ENCODE results near the gene MYL12B. TPM values are rescaled to one million over a fixed set of nuclear protein-coding genes. Genes with fewer than 3 reads are reported as not detected.

MYL12B gene
- total RNA-seq, 5 donors from 2014 or later (not counting 1 experiment from before 2014, with no cell fraction given) = 159 to 241 (median 206) TPM

- Histone ChIP-seq H3K4me1 (ENCODE audit: control insufficient read depth in 1 of 2, extremely low read depth in 1 of 2, insufficient read depth in 2 of 2, low read length in 2 of 2) (peaks cover 0 to 4% of the 10 kb centered on the region in 2 experiments), H3K36me3 (ENCODE audit: control insufficient read depth in 2 of 2, extremely low read depth in 1 of 2, insufficient read depth in 1 of 2, low read length in 1 of 2) (no peaks in the 10 kb centered on the region), H3K4me3 (ENCODE audit: control insufficient read depth in 1 of 2, extremely low read depth in 1 of 2, low read length in 1 of 2) (no peak overlapping the region), H3K9me3 (no peaks in the 10 kb centered on the region), H3K27ac (ENCODE audit: low read length) (no peak overlapping the region), H3K27me3 (replicated peaks in 1 of 2; ENCODE audit: control insufficient read depth in 2 of 2, extremely low read depth in 1 of 2, insufficient read depth in 2 of 2, low read length in 1 of 2) (no peaks in the 10 kb centered on the region)
- Mint-ChIP-seq H3K4me3 (no peak overlapping the region), H3K27ac (no peak overlapping the region), H3K4me1 (peaks cover 0 to 2% (median 0%) of the 10 kb centered on the region in 3 donors), H3K36me3 (peaks cover 11% of the 10 kb centered on the region), H3K27me3 (no peaks in the 10 kb centered on the region), H3K9me3 (no peaks in the 10 kb centered on the region)
- ChIA-PET CTCF (interaction anchor here in 1 of 2 donors (1.1 kb wide), 1 partner anchor 239 kb away, joined by 3 read pairs; no protein-coding TSS in a partner anchor), POLR2A (no interaction called here)
- DNase-seq (no peak), ATAC-seq (replicated peaks in 1 of 4) (no peak)
- 100% methylated on average over 1 of the region's 4 CpGs for WGBS (ENCODE audit: insufficient coverage)
Measured at GRCh38 chr18:3233433-3234168, 28.3 kb upstream of the MYL12B start.

GRCh38 chr18:3234457-3234856 lies 27.5 kb upstream of the MYL12B start:
- H3K4me3 Mint-ChIP-seq = no peak overlapping the region
- no peak overlapping the region for H3K27ac Mint-ChIP-seq
- 23% methylated on average over 2 of the region's 5 CpGs for WGBS (ENCODE audit: insufficient coverage)
- ATAC-seq (replicated peaks in 1 of 4) (no peak), DNase-seq (no peak)
- Histone ChIP-seq H3K27me3 (replicated peaks in 1 of 2; ENCODE audit: control insufficient read depth in 2 of 2, extremely low read depth in 1 of 2, insufficient read depth in 2 of 2, low read length in 1 of 2) (no peaks in the 10 kb centered on the region), H3K9me3 (no peaks in the 10 kb centered on the region), H3K4me1 (ENCODE audit: control insufficient read depth in 1 of 2, extremely low read depth in 1 of 2, insufficient read depth in 2 of 2, low read length in 2 of 2) (peaks cover 0 to 4% of the 10 kb centered on the region in 2 experiments), H3K4me3 (ENCODE audit: control insufficient read depth in 1 of 2, extremely low read depth in 1 of 2, low read length in 1 of 2) (no peak overlapping the region), H3K36me3 (ENCODE audit: control insufficient read depth in 2 of 2, extremely low read depth in 1 of 2, insufficient read depth in 1 of 2, low read length in 1 of 2) (no peaks in the 10 kb centered on the region), H3K27ac (ENCODE audit: low read length) (no peak overlapping the region)
- POLR2A ChIA-PET = interaction anchor here in 1 of 2 donors (0.7 kb wide), 1 partner anchor 59 kb away, joined by 6 read pairs; no protein-coding TSS in a partner anchor
- H3K36me3 Mint-ChIP-seq = peaks cover 7% of the 10 kb centered on the region
- CTCF ChIA-PET = interaction anchor here in 1 of 2 donors (0.6 to 1.1 kb wide), 3 partner anchors 72 to 408 kb away, joined by 3 to 8 read pairs (median 3); no protein-coding TSS in a partner anchor
- H3K4me1 Mint-ChIP-seq = peaks cover 4 to 7% (median 4%) of the 10 kb centered on the region in 3 donors
- H3K27me3 Mint-ChIP-seq = no peaks in the 10 kb centered on the region
- H3K9me3 Mint-ChIP-seq = no peaks in the 10 kb centered on the region

- H3K27ac ChIP-seq (ENCODE audit: low read length) = no peak overlapping the region
- POLR2A ChIA-PET = no interaction called here
- Mint-ChIP-seq H3K4me3 (no peak overlapping the region), H3K27me3 (no peaks in the 10 kb centered on the region), H3K36me3 (peaks cover 9% of the 10 kb centered on the region), H3K27ac (no peak overlapping the region), H3K4me1 (peaks cover 4 to 8% (median 7%) of the 10 kb centered on the region in 3 donors), H3K9me3 (peaks cover 0 to 4% (median 2%) of the 10 kb centered on the region in 3 donors)
- CTCF ChIA-PET = interaction anchor here in 1 of 2 donors (0.5 kb wide), 1 partner anchor 596 kb away, joined by 3 read pairs; no protein-coding TSS in a partner anchor
- DNase-seq (no peak), ATAC-seq (replicated peaks in 1 of 4) (no peak)
- H3K27me3 ChIP-seq (replicated peaks in 1 of 2; ENCODE audit: control insufficient read depth in 2 of 2, extremely low read depth in 1 of 2, insufficient read depth in 2 of 2, low read length in 1 of 2) = no peaks in the 10 kb centered on the region
- H3K36me3 ChIP-seq (ENCODE audit: control insufficient read depth in 2 of 2, extremely low read depth in 1 of 2, insufficient read depth in 1 of 2, low read length in 1 of 2) = no peaks in the 10 kb centered on the region
- H3K4me3 ChIP-seq (ENCODE audit: control insufficient read depth in 1 of 2, extremely low read depth in 1 of 2, low read length in 1 of 2) = no peak overlapping the region
- peaks cover 0 to 4% of the 10 kb centered on the region in 2 experiments for H3K4me1 ChIP-seq (ENCODE audit: control insufficient read depth in 1 of 2, extremely low read depth in 1 of 2, insufficient read depth in 2 of 2, low read length in 2 of 2)
- no peaks in the 10 kb centered on the region for H3K9me3 ChIP-seq
- WGBS (ENCODE audit: insufficient coverage) = 100% methylated on average over 1 of the region's 2 CpGs
Measured at GRCh38 chr18:3235846-3236245, 26.1 kb upstream of the MYL12B start.

DNA sequence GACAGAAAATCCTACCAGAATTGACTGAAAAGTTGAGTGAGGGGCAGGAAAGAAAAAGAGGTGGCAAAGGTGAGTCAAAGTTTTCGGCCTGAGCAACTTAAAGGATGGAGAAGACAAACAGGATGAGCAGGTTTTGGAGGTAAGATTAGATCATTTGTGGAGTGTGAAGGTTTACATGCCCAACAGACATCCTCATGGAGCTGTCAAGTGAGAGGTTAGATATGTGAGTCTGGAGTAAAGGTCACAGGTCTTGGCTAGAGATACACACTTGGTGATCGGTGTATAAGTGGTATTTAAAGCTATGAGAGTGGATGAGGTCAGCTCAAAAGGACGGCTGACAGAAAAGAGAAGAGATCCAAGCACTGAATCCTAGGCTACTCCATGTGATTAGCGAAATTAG lies 25.5 kb upstream of the MYL12B start:
- ChIA-PET POLR2A (no interaction called here), CTCF (interaction anchor here in 1 of 2 donors (0.5 kb wide), 1 partner anchor 597 kb away, joined by 3 read pairs; no protein-coding TSS in a partner anchor)
- Histone ChIP-seq H3K4me3 (ENCODE audit: control insufficient read depth in 1 of 2, extremely low read depth in 1 of 2, low read length in 1 of 2) (no peak overlapping the region), H3K4me1 (ENCODE audit: control insufficient read depth in 1 of 2, extremely low read depth in 1 of 2, insufficient read depth in 2 of 2, low read length in 2 of 2) (peaks cover 0 to 4% of the 10 kb centered on the region in 2 experiments), H3K27ac (ENCODE audit: low read length) (no peak overlapping the region), H3K27me3 (replicated peaks in 1 of 2; ENCODE audit: control insufficient read depth in 2 of 2, extremely low read depth in 1 of 2, insufficient read depth in 2 of 2, low read length in 1 of 2) (no peaks in the 10 kb centered on the region), H3K36me3 (ENCODE audit: control insufficient read depth in 2 of 2, extremely low read depth in 1 of 2, insufficient read depth in 1 of 2, low read length in 1 of 2) (no peaks in the 10 kb centered on the region), H3K9me3 (no peaks in the 10 kb centered on the region)
- no peak for DNase-seq
- Mint-ChIP-seq H3K9me3 (peaks cover 0 to 7% (median 5%) of the 10 kb centered on the region in 3 donors), H3K27ac (no peak overlapping the region), H3K4me1 (peaks cover 4 to 9% (median 7%) of the 10 kb centered on the region in 3 donors), H3K27me3 (no peaks in the 10 kb centered on the region), H3K36me3 (peaks cover 7% of the 10 kb centered on the region), H3K4me3 (no peak overlapping the region)
- WGBS (ENCODE audit: insufficient coverage) = 90% methylated on average over 4 of the region's 4 CpGs
- no peak for ATAC-seq (replicated peaks in 1 of 4)

DNA sequence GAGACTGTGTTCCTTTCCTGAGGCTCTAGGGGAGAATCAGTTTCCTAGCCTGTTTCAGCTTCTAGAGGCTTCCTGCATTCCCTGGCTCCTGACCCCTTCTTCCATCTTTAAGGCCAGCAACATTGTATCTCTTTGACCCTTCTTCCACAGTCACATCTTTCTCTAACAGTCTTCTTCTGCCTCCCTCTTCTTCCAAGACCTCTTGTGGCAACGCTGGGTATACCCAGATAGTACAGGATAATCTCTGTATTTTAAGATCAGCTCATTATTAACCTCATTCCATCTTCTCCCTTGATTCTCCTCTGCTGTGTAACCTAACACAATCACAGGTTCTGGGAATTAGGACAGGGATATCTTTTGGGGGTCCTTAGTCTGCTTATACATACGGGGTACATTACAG lies 23.2 kb upstream of the MYL12B start:
- Histone ChIP-seq H3K4me1 (ENCODE audit: control insufficient read depth in 1 of 2, extremely low read depth in 1 of 2, insufficient read depth in 2 of 2, low read length in 2 of 2) (peaks cover 0 to 4% of the 10 kb centered on the region in 2 experiments), H3K27me3 (replicated peaks in 1 of 2; ENCODE audit: control insufficient read depth in 2 of 2, extremely low read depth in 1 of 2, insufficient read depth in 2 of 2, low read length in 1 of 2) (no peaks in the 10 kb centered on the region), H3K4me3 (ENCODE audit: control insufficient read depth in 1 of 2, extremely low read depth in 1 of 2, low read length in 1 of 2) (no peak overlapping the region), H3K36me3 (ENCODE audit: control insufficient read depth in 2 of 2, extremely low read depth in 1 of 2, insufficient read depth in 1 of 2, low read length in 1 of 2) (no peaks in the 10 kb centered on the region), H3K27ac (ENCODE audit: low read length) (no peak overlapping the region), H3K9me3 (no peaks in the 10 kb centered on the region)
- H3K27me3 Mint-ChIP-seq = no peaks in the 10 kb centered on the region
- H3K27ac Mint-ChIP-seq = peak overlapping the region in 1 of 2 donors; percentile 16
- peaks cover 17% of the 10 kb centered on the region for H3K36me3 Mint-ChIP-seq
- DNase-seq = no peak
- H3K4me1 Mint-ChIP-seq = peaks cover 4 to 13% (median 7%) of the 10 kb centered on the region in 3 donors
- 67% methylated on average over 1 of the region's 2 CpGs for WGBS (ENCODE audit: insufficient coverage)
- POLR2A ChIA-PET = no interaction called here
- CTCF ChIA-PET = interaction anchor here in 1 of 2 donors (0.7 to 1.2 kb wide), 2 partner anchors 17 to 93 kb away, joined by 3 read pairs; no protein-coding TSS in a partner anchor
- H3K9me3 Mint-ChIP-seq = peaks cover 0 to 16% (median 12%) of the 10 kb centered on the region in 3 donors
- peak in 1 of 4 experiments; percentile 23 for ATAC-seq (replicated peaks in 1 of 4)
- H3K4me3 Mint-ChIP-seq = no peak overlapping the region

- ChIA-PET CTCF (interaction anchor here (0.6 to 3.6 kb wide), 11 partner anchors 19 to 315 kb away, joined by 3 to 25 read pairs (median 5); partner anchors contain the start of gene MYOM1 (in 1 of the 2)), POLR2A (interaction anchor here in 1 of 2 donors (1.5 kb wide), 1 partner anchor 32 kb away, joined by 7 read pairs; no protein-coding TSS in a partner anchor)
- no CpG with 5 or more reads among the region's 1 CpG for WGBS (ENCODE audit: insufficient coverage)
- Mint-ChIP-seq H3K27me3 (no peaks in the 10 kb centered on the region), H3K4me3 (peak overlapping the region; percentile 62 to 98 (median 97)), H3K27ac (peak overlapping the region; percentile 89 to 93), H3K36me3 (peaks cover 22% of the 10 kb centered on the region), H3K9me3 (peaks cover 0 to 16% (median 12%) of the 10 kb centered on the region in 3 donors), H3K4me1 (peaks cover 31 to 43% (median 32%) of the 10 kb centered on the region in 3 donors)
- Histone ChIP-seq H3K9me3 (no peaks in the 10 kb centered on the region), H3K36me3 (ENCODE audit: control insufficient read depth in 2 of 2, extremely low read depth in 1 of 2, insufficient read depth in 1 of 2, low read length in 1 of 2) (peaks cover 0 to 5% of the 10 kb centered on the region in 2 donors), H3K4me1 (ENCODE audit: control insufficient read depth in 1 of 2, extremely low read depth in 1 of 2, insufficient read depth in 2 of 2, low read length in 2 of 2) (peaks cover 19 to 32% of the 10 kb centered on the region in 2 experiments), H3K27me3 (replicated peaks in 1 of 2; ENCODE audit: control insufficient read depth in 2 of 2, extremely low read depth in 1 of 2, insufficient read depth in 2 of 2, low read length in 1 of 2) (no peaks in the 10 kb centered on the region), H3K4me3 (ENCODE audit: control insufficient read depth in 1 of 2, extremely low read depth in 1 of 2, low read length in 1 of 2) (no peak overlapping the region), H3K27ac (ENCODE audit: low read length) (peak overlapping the region; percentile 82)
- DNase-seq = no peak
- no peak for ATAC-seq (replicated peaks in 1 of 4)
Measured at GRCh38 chr18:3245185-3245564, 16.8 kb upstream of the MYL12B start.

All from T-cell (primary cell).